Progenitor cell of endocrine pancreas (in vitro differentiated cells): ENCODE measurements around the gene MAGOH. TPM values are rescaled to one million over a fixed set of nuclear protein-coding genes. Genes with fewer than 3 reads are reported as not detected.
"Not testable (repeated sequence)": the region's sequence is repeated elsewhere in the genome, so short reads cannot be mapped to it uniquely, and the experiment has no call there.

Source experiments
- DNase-seq: peaks from one replicate; pipeline ENCODE4 v3.0.0; 2021; ENCODE audit warnings: low spot score; ENCODE audit not compliant: unreplicated experiment
- H3K27ac Mint-ChIP-seq: 2 replicates; pipeline ENCODE4 v1.8.0; 2021; ENCODE audit warnings: mild to moderate bottlenecking, moderate library complexity, mixed read lengths
- H3K27me3 Mint-ChIP-seq: 2 replicates; pipeline ENCODE4 v1.8.0; 2021; ENCODE audit warnings: mixed read lengths
- H3K36me3 Mint-ChIP-seq: 2 replicates; pipeline ENCODE4 v1.8.0; 2022; ENCODE audit warnings: mixed read lengths; ENCODE audit not compliant: insufficient read depth
- H3K4me1 Mint-ChIP-seq: 2 replicates; pipeline ENCODE4 v1.8.0; 2021; ENCODE audit warnings: low read depth, mixed read lengths
- H3K4me3 Mint-ChIP-seq: 2 replicates; pipeline ENCODE4 v1.8.0; 2021; ENCODE audit warnings: low read depth, mild to moderate bottlenecking, moderate library complexity, mixed read lengths
- H3K9me3 Mint-ChIP-seq: 2 replicates; pipeline ENCODE4 v1.8.0; 2021; ENCODE audit warnings: low read depth, mixed read lengths
- CTCF ChIP-seq: fragments of 200-600 bp; sonication (generic); IDR thresholded peaks from one replicate; pipeline ENCODE4 v1.5.0; 2021; ENCODE audit warnings: antibody characterized with exemption, mild to moderate bottlenecking; ENCODE audit not compliant: unreplicated experiment
- total RNA-seq: library from RNA; stranded (reverse); gene quantifications from 2 replicates; pipeline ENCODE4 v1.2.1, GENCODE V29; 2021

MAGOH gene
- total RNA-seq, 1 donor from 2014 or later = 67.3 TPM

- Mint-ChIP-seq H3K36me3 (no peaks in the 10 kb centered on the region), H3K27ac (no peak overlapping the region), H3K9me3 (no peaks in the 10 kb centered on the region), H3K4me1 (peaks cover 3% of the 10 kb centered on the region), H3K27me3 (peaks cover 12% of the 10 kb centered on the region), H3K4me3 (no peak overlapping the region)
- no peak for TF ChIP-seq CTCF
- no peak for DNase-seq
Observed at GRCh38 chr1:53284224-53285020, 46.1 kb upstream of the MAGOH start.

GRCh38 chr1:53283156-53283555, 44.8 kb upstream of the MAGOH start:
- H3K36me3 Mint-ChIP-seq, H3K9me3 Mint-ChIP-seq, H3K4me1 Mint-ChIP-seq, H3K27ac Mint-ChIP-seq, H3K4me3 Mint-ChIP-seq, DNase-seq, H3K27me3 Mint-ChIP-seq: not testable (repeated sequence)

- H3K27ac Mint-ChIP-seq = no peak overlapping the region
- H3K4me3 Mint-ChIP-seq = no peak overlapping the region
- no peaks in the 10 kb centered on the region for H3K27me3 Mint-ChIP-seq
- DNase-seq = no peak
- no peaks in the 10 kb centered on the region for H3K9me3 Mint-ChIP-seq
- H3K36me3 Mint-ChIP-seq = no peaks in the 10 kb centered on the region
- no peaks in the 10 kb centered on the region for H3K4me1 Mint-ChIP-seq
- TF ChIP-seq CTCF = no peak
Observed at GRCh38 chr1:53281133-53281532, 42.8 kb upstream of the MAGOH start.

GRCh38 chr1:53280496-53280895, 42.2 kb upstream of the MAGOH start:
- no peaks in the 10 kb centered on the region for H3K9me3 Mint-ChIP-seq
- DNase-seq = no peak
- H3K4me1 Mint-ChIP-seq = no peaks in the 10 kb centered on the region
- no peak for TF ChIP-seq CTCF
- H3K27ac Mint-ChIP-seq = no peak overlapping the region
- H3K36me3 Mint-ChIP-seq = no peaks in the 10 kb centered on the region
- no peak overlapping the region for H3K4me3 Mint-ChIP-seq
- H3K27me3 Mint-ChIP-seq = no peaks in the 10 kb centered on the region

- no peaks in the 10 kb centered on the region for H3K36me3 Mint-ChIP-seq
- H3K4me1 Mint-ChIP-seq = no peaks in the 10 kb centered on the region
Observed at GRCh38 chr1:53279296-53280200, 41.2 kb upstream of the MAGOH start.

More at GRCh38 chr1:53279296-53280200, 41.2 kb upstream of the MAGOH start:
- Mint-ChIP-seq H3K27ac (no peak overlapping the region), H3K4me3 (no peak overlapping the region), H3K9me3 (no peaks in the 10 kb centered on the region), H3K27me3 (no peaks in the 10 kb centered on the region)
- TF ChIP-seq CTCF = no peak
- no peak for DNase-seq
